HEK293T (cell line): ENCODE measurements around the gene PDX1.

ENCODE experiments used
- ARNT ChIP-seq: fragments of 450-650 bp; IDR thresholded peaks from 2 replicates; pipeline ENCODE4 v1.6.1; 2017; ENCODE audit warnings: mild to moderate bottlenecking
- BHLHE40 ChIP-seq: fragments of 450-650 bp; IDR thresholded peaks from 2 replicates; pipeline ENCODE4 v1.6.1; 2016; ENCODE audit warnings: mild to moderate bottlenecking, moderate library complexity, borderline replicate concordance
- ELF4 ChIP-seq: fragments of 450-650 bp; IDR thresholded peaks from 2 replicates; pipeline ENCODE4 v1.6.1; 2017; ENCODE audit warnings: antibody characterized with exemption
- FOXK2 ChIP-seq: fragments of 450-650 bp; IDR thresholded peaks from 2 replicates; pipeline ENCODE4 v1.6.1; 2016; ENCODE audit warnings: mild to moderate bottlenecking
- FOXM1 ChIP-seq: fragments of 450-650 bp; IDR thresholded peaks from 2 replicates; pipeline ENCODE4 v1.6.1; 2017; ENCODE audit warnings: mild to moderate bottlenecking, borderline replicate concordance
- HDGF ChIP-seq: fragments of 450-650 bp; IDR thresholded peaks from 2 replicates; pipeline ENCODE4 v1.6.1; 2017; ENCODE audit warnings: antibody characterized with exemption, borderline replicate concordance
- LEF1 ChIP-seq: fragments of 450-650 bp; IDR thresholded peaks from 2 replicates; pipeline ENCODE4 v1.6.1; 2017; ENCODE audit warnings: mild to moderate bottlenecking, borderline replicate concordance
- NFRKB ChIP-seq: fragments of 450-650 bp; IDR thresholded peaks from 2 replicates; pipeline ENCODE4 v1.6.1; 2016; ENCODE audit warnings: mild to moderate bottlenecking, moderate library complexity
- PKNOX1 ChIP-seq: fragments of 450-650 bp; IDR thresholded peaks from 2 replicates; pipeline ENCODE4 v1.6.1; 2016
- SP1 ChIP-seq: fragments of 450-650 bp; IDR thresholded peaks from 2 replicates; pipeline ENCODE4 v1.6.1; 2017
- SUZ12 ChIP-seq: fragments of 450-650 bp; IDR thresholded peaks from 2 replicates; pipeline ENCODE4 v1.6.1; 2016; ENCODE audit warnings: mild to moderate bottlenecking
- TARDBP ChIP-seq: fragments of 450-650 bp; IDR thresholded peaks from 2 replicates; pipeline ENCODE4 v1.6.1; 2016
- ZNF384 ChIP-seq: fragments of 450-650 bp; IDR thresholded peaks from 2 replicates; pipeline ENCODE4 v1.6.1; 2016

GRCh38 chr13:27963491-27963890 is 43.7 kb downstream of the PDX1 start:
- TF ChIP-seq ARNT (no peak), PKNOX1 (no peak), NFRKB (no peak), BHLHE40 (no peak), FOXK2 (no peak), ELF4 (no peak), FOXM1 (no peak), SP1 (no peak), SUZ12 (no peak), LEF1 (no peak), HDGF (no peak), TARDBP (no peak), ZNF384 (no peak)
